Measurements from ENCODE around the gene PVALB.

- TF ChIP-seq, protein P1, sequence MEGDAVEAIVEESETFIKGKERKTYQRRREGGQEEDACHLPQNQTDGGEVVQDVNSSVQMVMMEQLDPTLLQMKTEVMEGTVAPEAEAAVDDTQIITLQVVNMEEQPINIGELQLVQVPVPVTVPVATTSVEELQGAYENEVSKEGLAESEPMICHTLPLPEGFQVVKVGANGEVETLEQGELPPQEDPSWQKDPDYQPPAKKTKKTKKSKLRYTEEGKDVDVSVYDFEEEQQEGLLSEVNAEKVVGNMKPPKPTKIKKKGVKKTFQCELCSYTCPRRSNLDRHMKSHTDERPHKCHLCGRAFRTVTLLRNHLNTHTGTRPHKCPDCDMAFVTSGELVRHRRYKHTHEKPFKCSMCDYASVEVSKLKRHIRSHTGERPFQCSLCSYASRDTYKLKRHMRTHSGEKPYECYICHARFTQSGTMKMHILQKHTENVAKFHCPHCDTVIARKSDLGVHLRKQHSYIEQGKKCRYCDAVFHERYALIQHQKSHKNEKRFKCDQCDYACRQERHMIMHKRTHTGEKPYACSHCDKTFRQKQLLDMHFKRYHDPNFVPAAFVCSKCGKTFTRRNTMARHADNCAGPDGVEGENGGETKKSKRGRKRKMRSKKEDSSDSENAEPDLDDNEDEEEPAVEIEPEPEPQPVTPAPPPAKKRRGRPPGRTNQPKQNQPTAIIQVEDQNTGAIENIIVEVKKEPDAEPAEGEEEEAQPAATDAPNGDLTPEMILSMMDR (IDR thresholded peaks at IDR 0.05), result no peak
- TF ChIP-seq POLR2A (IDR thresholded peaks at IDR 0.05), result no peak
These were observed 49.6 kb downstream of the PVALB start for GRCh38 chr22:36767035-36767775.

Measured in heart left ventricle (tissue), 13 donors.